ENCODE results near the gene DZIP3. TPM values are rescaled to one million over a fixed set of nuclear protein-coding genes. Genes with fewer than 3 reads are reported as not detected.
A peak's percentile ranks its signal among the peaks of the same experiment; 100 is the strongest.

DZIP3 gene, protein sequence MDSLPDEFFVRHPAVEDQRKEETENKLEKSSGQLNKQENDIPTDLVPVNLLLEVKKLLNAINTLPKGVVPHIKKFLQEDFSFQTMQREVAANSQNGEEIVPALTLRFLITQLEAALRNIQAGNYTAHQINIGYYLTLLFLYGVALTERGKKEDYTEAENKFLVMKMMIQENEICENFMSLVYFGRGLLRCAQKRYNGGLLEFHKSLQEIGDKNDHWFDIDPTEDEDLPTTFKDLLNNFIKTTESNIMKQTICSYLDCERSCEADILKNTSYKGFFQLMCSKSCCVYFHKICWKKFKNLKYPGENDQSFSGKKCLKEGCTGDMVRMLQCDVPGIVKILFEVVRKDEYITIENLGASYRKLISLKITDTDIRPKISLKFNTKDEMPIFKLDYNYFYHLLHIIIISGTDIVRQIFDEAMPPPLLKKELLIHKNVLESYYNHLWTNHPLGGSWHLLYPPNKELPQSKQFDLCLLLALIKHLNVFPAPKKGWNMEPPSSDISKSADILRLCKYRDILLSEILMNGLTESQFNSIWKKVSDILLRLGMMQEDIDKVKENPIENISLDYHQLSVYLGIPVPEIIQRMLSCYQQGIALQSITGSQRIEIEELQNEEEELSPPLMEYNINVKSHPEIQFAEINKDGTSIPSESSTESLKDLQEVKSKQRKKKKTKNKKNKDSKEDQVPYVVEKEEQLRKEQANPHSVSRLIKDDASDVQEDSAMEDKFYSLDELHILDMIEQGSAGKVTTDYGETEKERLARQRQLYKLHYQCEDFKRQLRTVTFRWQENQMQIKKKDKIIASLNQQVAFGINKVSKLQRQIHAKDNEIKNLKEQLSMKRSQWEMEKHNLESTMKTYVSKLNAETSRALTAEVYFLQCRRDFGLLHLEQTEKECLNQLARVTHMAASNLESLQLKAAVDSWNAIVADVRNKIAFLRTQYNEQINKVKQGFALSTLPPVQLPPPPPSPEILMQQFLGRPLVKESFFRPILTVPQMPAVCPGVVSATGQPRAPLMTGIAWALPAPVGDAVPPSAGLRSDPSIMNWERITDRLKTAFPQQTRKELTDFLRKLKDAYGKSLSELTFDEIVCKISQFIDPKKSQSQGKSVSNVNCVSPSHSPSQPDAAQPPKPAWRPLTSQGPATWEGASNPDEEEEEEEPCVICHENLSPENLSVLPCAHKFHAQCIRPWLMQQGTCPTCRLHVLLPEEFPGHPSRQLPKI
- total RNA-seq (ENCODE audit: unreplicated experiment) = 44.3 TPM
- long read RNA-seq, partial matches to known transcripts = 22 of 32 reads
- long read RNA-seq, other reads (novel, unspliced or antisense) = 8 of 32 reads

DNA sequence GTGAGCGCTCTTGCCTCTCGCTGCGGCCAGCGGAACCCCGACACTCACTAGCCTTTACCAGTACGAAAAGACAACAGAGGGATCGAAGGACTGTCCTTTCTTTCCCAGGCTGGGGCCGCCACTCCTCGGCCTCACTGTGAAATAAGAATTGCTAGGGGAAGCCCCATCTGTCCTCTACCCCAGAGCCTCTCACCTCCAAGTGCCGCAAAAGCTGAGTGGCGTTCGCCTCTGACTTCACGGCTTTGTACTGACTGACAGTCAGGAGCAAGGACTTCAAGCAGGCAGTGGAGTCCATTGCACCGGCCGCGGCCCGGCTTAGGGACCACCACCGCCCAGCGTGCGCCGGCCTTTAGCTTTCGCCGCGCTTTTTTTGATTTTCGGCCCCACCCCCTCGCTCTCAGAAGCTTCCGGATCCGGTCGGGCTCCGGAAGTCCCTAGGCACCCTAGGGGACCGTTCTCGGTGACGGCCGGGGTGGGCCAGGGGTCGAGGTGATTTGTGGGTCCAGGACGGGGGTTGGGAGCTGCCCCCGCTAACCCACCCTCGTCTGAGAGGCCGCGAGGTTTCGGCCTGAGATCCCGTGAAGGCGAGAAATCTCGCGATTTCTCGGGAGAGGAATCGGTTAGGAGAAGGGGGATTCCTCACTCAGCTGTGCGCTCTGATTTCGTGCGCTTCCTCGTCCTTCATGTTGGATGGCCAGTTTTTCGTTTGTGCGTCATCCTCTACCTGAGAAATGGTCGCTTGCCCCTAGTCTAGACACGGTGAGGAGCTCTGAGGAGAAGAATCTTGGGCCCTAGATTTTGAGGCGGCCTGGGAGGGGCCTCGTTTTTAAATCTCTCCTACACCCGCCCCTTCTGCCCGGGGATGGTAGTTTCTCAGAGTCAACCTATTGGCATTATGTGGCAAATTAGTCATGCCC lies at the start of gene DZIP3, which contains the start of gene CIP2A:
DZIP3 (plus strand) TSS at position 642 of the 917 bp plus-strand sequence. CDS start 15,685 bp downstream, outside the sequence.
CIP2A (minus strand) TSS at position 358 of the 917 bp plus-strand sequence; CDS start at position 295, 63 bp downstream.
- peak within 1 kb of the TSS; percentile 98 for H3K4me3 Mint-ChIP-seq (ENCODE audit: unreplicated experiment)
- no peaks in the 10 kb centered on the region for H3K36me3 Mint-ChIP-seq (ENCODE audit: unreplicated experiment)
- peaks cover 13% of the 10 kb centered on the region for H3K4me1 Mint-ChIP-seq (ENCODE audit: low read depth, unreplicated experiment)
- peak within 1 kb of the TSS; percentile 99 for H3K27ac Mint-ChIP-seq (ENCODE audit: unreplicated experiment)
- H3K9me3 Mint-ChIP-seq (ENCODE audit: unreplicated experiment) = peaks cover 2% of the 10 kb centered on the region
- peaks cover 4% of the 10 kb centered on the region for H3K27me3 Mint-ChIP-seq (ENCODE audit: unreplicated experiment)
- no peak for TF ChIP-seq CTCF (IDR thresholded peaks at IDR 0.05; ENCODE audit: partially characterized antibody, unreplicated experiment)
- peak; percentile 98 for DNase-seq

DNA sequence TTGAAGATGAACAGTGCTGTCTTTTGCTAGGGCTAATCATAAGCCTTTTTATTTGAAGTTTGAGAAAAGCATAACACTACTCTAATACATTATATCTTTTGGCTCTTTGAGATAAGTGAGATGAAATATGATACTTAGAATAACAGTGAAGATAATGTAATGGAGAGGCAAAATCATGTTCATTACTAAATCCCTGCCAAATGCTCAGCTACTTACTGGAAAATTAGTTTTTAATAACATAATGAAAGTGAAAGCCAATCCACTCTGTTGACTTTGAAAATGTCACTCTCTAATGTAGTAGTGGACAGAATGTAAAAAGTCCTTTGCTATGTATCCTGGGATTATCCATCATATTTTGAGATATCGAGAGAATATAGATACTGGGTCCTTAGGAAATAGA lies 43.3 kb upstream of the DZIP3 start:
- Mint-ChIP-seq H3K9me3 (ENCODE audit: unreplicated experiment) (no peaks in the 10 kb centered on the region), H3K27ac (ENCODE audit: unreplicated experiment) (no peak overlapping the region), H3K4me1 (ENCODE audit: low read depth, unreplicated experiment) (no peaks in the 10 kb centered on the region), H3K36me3 (ENCODE audit: unreplicated experiment) (no peaks in the 10 kb centered on the region), H3K27me3 (ENCODE audit: unreplicated experiment) (no peaks in the 10 kb centered on the region), H3K4me3 (ENCODE audit: unreplicated experiment) (no peak overlapping the region)
- TF ChIP-seq CTCF (IDR thresholded peaks at IDR 0.05; ENCODE audit: partially characterized antibody, unreplicated experiment) = no peak
- DNase-seq = no peak

- Mint-ChIP-seq H3K4me3 (ENCODE audit: unreplicated experiment) (no peak overlapping the region), H3K27me3 (ENCODE audit: unreplicated experiment) (no peaks in the 10 kb centered on the region), H3K36me3 (ENCODE audit: unreplicated experiment) (no peaks in the 10 kb centered on the region), H3K27ac (ENCODE audit: unreplicated experiment) (no peak overlapping the region), H3K9me3 (ENCODE audit: unreplicated experiment) (no peaks in the 10 kb centered on the region), H3K4me1 (ENCODE audit: low read depth, unreplicated experiment) (no peaks in the 10 kb centered on the region)
- no peak for DNase-seq
- TF ChIP-seq CTCF (IDR thresholded peaks at IDR 0.05; ENCODE audit: partially characterized antibody, unreplicated experiment) = no peak
Measured at GRCh38 chr3:108546692-108547091, 42.8 kb upstream of the DZIP3 start.

DNA sequence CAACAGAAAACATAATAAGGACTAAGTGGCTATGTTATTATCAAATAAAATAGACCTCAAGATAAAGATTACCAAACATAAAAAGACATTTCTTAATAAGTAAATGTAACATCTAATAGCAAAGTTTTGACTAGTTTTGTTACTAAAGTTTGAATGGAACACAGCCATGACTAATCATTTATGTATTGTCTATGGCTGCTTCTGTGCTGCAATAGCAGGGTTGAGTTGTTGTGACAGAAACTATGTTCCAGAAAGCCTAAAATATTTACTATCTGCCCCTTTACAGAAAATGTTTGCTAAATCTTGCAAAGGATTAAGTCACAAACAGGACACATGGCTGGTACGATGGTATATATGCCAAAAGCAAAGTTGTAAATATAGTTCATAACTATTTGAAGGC lies 41.2 kb upstream of the DZIP3 start:
- DNase-seq = no peak
- H3K27me3 Mint-ChIP-seq (ENCODE audit: unreplicated experiment) = no peaks in the 10 kb centered on the region
- no peaks in the 10 kb centered on the region for H3K4me1 Mint-ChIP-seq (ENCODE audit: low read depth, unreplicated experiment)
- TF ChIP-seq CTCF (IDR thresholded peaks at IDR 0.05; ENCODE audit: partially characterized antibody, unreplicated experiment) = no peak
- H3K27ac Mint-ChIP-seq (ENCODE audit: unreplicated experiment) = no peak overlapping the region
- H3K4me3 Mint-ChIP-seq (ENCODE audit: unreplicated experiment) = no peak overlapping the region
- no peaks in the 10 kb centered on the region for H3K36me3 Mint-ChIP-seq (ENCODE audit: unreplicated experiment)
- no peaks in the 10 kb centered on the region for H3K9me3 Mint-ChIP-seq (ENCODE audit: unreplicated experiment)
